ENCODE data around the gene SLC22A31. TPM values are rescaled to one million over a fixed set of nuclear protein-coding genes. Genes with fewer than 3 reads are reported as not detected.

The SLC22A31 gene
- total and polyA plus RNA-seq, 9 of the 15 experiments (the other 6 are each of a cell fraction or from before 2014, with no cell fraction given): 0.29 to 2.2 (median 0.47) TPM; not detected in 3

- H4K20me1 ChIP-seq (replicated peaks; ENCODE audit: control insufficient read depth, insufficient read depth, low read length): peaks cover 3% of the 10 kb centered on the region; the same call in 1 of the 2 replicates
- no TSS peak for BruUV-seq (replicated peaks)
- H3K36me3 ChIP-seq (ENCODE audit: control insufficient read depth, insufficient read depth, low read length): no peaks in the 10 kb centered on the region
- FAIRE-seq (no peak), ATAC-seq (no peak), DNase-seq (ENCODE audit: extremely low read depth in 1 of 4, low spot score in 3 of 4) (no peak)
- no peak overlapping the region for H3K4me2 ChIP-seq (ENCODE audit: insufficient read depth, low read length)
- no peak overlapping the region for H3K27ac ChIP-seq (ENCODE audit: extremely low read depth, low read depth, low read length)
- peaks cover 0 to 10% of the 10 kb centered on the region in 2 experiments; a peak in 1 of 5 replicates for H3K27me3 ChIP-seq (ENCODE audit: control insufficient read depth in 2 of 2, insufficient read depth in 2 of 2, low read length in 2 of 2)
- no peaks in the 10 kb centered on the region for H3K79me2 ChIP-seq (ENCODE audit: control insufficient read depth, insufficient read depth, low read length)
- ChIA-PET CTCF (ENCODE audit: low intra/inter-chr PET ratio) (interaction anchor here (1.0 to 2.6 kb wide), 3 partner anchors 356 to 431 kb away, joined by 3 to 21 read pairs (median 16); partner anchors contain the start of gene APRT), POLR2A (no interaction called here)
- peak overlapping the region in 1 of 2 experiments; percentile 48; a peak in 1 of 4 replicates for H3K9ac ChIP-seq (ENCODE audit: insufficient read depth in 1 of 2, low read depth in 2 of 2, low read length in 2 of 2)
- H3K9me3 ChIP-seq (replicated peaks; ENCODE audit: control insufficient read depth, insufficient read depth, low read depth, low read length): no peaks in the 10 kb centered on the region
- peaks cover 18 to 88% of the 10 kb centered on the region in 2 experiments for H3K4me1 ChIP-seq (replicated peaks in 1 of 2; ENCODE audit: control insufficient read depth in 2 of 2, insufficient read depth in 2 of 2, low read length in 2 of 2)
- H3K9me1 ChIP-seq (ENCODE audit: control insufficient read depth, insufficient read depth, low read length): no peaks in the 10 kb centered on the region
- intact Hi-C loops (cut with micrococcal nuclease): loop anchor here (10.0 kb wide), 1 partner anchor 194 kb away; the partner anchor contains the start of gene CBFA2T3
- in situ Hi-C loops (cut with MboI): loop anchor here (5.0 kb wide), 1 partner anchor 356 kb away; the partner anchor contains the start of gene APRT
- no peak overlapping the region for H3K4me3 ChIP-seq
- 57% methylated on average over 22 of the region's 23 CpGs for WGBS (ENCODE audit: insufficient coverage, low coverage, missing lambda C conversion rate)
- no peak overlapping the region for H2AFZ ChIP-seq (ENCODE audit: low read depth, low read length)
- TF ChIP-seq FOXP4 (CRISPR knock-in tag; IDR thresholded peaks at IDR 0.05; ENCODE audit: borderline replicate concordance) (no peak), THAP12 (CRISPR knock-in tag; IDR thresholded peaks at IDR 0.05) (no peak), SAFB2 (IDR thresholded peaks at IDR 0.05; ENCODE audit: borderline replicate concordance, low read depth, low read length, severe bottlenecking) (no peak), ZNF507 (tag; conservative IDR thresholded peaks at IDR 0.05) (no peak), CXXC5 (CRISPR knock-in tag; IDR thresholded peaks at IDR 0.05) (no peak), MXI1 (IDR thresholded peaks at IDR 0.05; ENCODE audit: low read depth, low read length) (no peak), ZBTB33 (CRISPR knock-in tag; IDR thresholded peaks at IDR 0.05) (peak; percentile 62), ZBTB7A (IDR thresholded peaks at IDR 0.05; ENCODE audit: borderline replicate concordance, control insufficient read depth, low read depth, low read length) (no peak; the same call in 1 of the 2 replicates), NFATC3 (IDR thresholded peaks at IDR 0.05) (no peak), NUFIP1 (IDR thresholded peaks at IDR 0.05; ENCODE audit: partially characterized antibody) (no peak), JUND (IDR thresholded peaks at IDR 0.05; ENCODE audit: borderline replicate concordance, low read depth, low read length) (no peak), JUND (tag; IDR thresholded peaks at IDR 0.05; ENCODE audit: borderline replicate concordance, low read depth, low read length) (no peak), TARDBP (IDR thresholded peaks at IDR 0.05) (no peak), RAD51 (IDR thresholded peaks at IDR 0.05; ENCODE audit: borderline replicate concordance, low read depth) (no peak), TGIF2 (CRISPR knock-in tag; IDR thresholded peaks at IDR 0.05) (no peak)
These were observed 31.8 kb downstream of the SLC22A31 start for GRCh38 chr16:89168381-89169189.
